GM18868 (cell line): ENCODE measurements around the gene RYR1.
"Not testable (repeated sequence)": the region's sequence is repeated elsewhere in the genome, so short reads cannot be mapped to it uniquely, and the experiment has no call there.

Experiments used
- ATAC-seq: cut with Tn5 transposase; IDR thresholded peaks from one replicate; pipeline ENCODE4 v1.9.1; 2021; ENCODE audit warnings: mild to moderate bottlenecking, moderate library complexity; ENCODE audit not compliant: unreplicated experiment

RYR1 gene

GRCh38 chr19:38537071-38537936 is 103.8 kb downstream of the RYR1 start:
- ATAC-seq = no peak

GRCh38 chr19:38538386-38538785 is 104.9 kb downstream of the RYR1 start:
- ATAC-seq = no peak

- no peak for ATAC-seq
Observed at GRCh38 chr19:38538793-38539528, 105.5 kb downstream of the RYR1 start.

- ATAC-seq = no peak
Observed at GRCh38 chr19:38539751-38540150, 106.3 kb downstream of the RYR1 start.

- no peak for ATAC-seq
Observed at GRCh38 chr19:38542040-38542439, 108.5 kb downstream of the RYR1 start.

- no peak for ATAC-seq
Observed at GRCh38 chr19:38543286-38543806, 109.9 kb downstream of the RYR1 start.

GRCh38 chr19:38543807-38544568 is 110.5 kb downstream of the RYR1 start:
- no peak for ATAC-seq

GRCh38 chr19:38544569-38545315 is 111.3 kb downstream of the RYR1 start:
- ATAC-seq = no peak

- ATAC-seq = no peak
Observed at GRCh38 chr19:38545596-38545995, 112.1 kb downstream of the RYR1 start.

- no peak for ATAC-seq
Observed at GRCh38 chr19:38547421-38547820, 113.9 kb downstream of the RYR1 start.

GRCh38 chr19:38549061-38549460 is 115.6 kb downstream of the RYR1 start:
- no peak for ATAC-seq

GRCh38 chr19:38549942-38550341 is 116.5 kb downstream of the RYR1 start:
- ATAC-seq = no peak

- ATAC-seq = no peak
Observed at GRCh38 chr19:38550376-38550775, 116.9 kb downstream of the RYR1 start.

- ATAC-seq = no peak
Observed at GRCh38 chr19:38551450-38551813, 117.9 kb downstream of the RYR1 start.

- not testable (repeated sequence) for ATAC-seq
Observed at GRCh38 chr19:38553239-38553638, 119.7 kb downstream of the RYR1 start.

GRCh38 chr19:38554676-38555141 is 121.2 kb downstream of the RYR1 start:
- no peak for ATAC-seq

- ATAC-seq = no peak
Observed at GRCh38 chr19:38555200-38555599, 121.7 kb downstream of the RYR1 start.

GRCh38 chr19:38556521-38557174 is 123.2 kb downstream of the RYR1 start:
- no peak for ATAC-seq

- peak; percentile 50 for ATAC-seq
Observed at GRCh38 chr19:38557205-38557799, 123.8 kb downstream of the RYR1 start.
